ENCODE results near the gene IL4.

DNA sequence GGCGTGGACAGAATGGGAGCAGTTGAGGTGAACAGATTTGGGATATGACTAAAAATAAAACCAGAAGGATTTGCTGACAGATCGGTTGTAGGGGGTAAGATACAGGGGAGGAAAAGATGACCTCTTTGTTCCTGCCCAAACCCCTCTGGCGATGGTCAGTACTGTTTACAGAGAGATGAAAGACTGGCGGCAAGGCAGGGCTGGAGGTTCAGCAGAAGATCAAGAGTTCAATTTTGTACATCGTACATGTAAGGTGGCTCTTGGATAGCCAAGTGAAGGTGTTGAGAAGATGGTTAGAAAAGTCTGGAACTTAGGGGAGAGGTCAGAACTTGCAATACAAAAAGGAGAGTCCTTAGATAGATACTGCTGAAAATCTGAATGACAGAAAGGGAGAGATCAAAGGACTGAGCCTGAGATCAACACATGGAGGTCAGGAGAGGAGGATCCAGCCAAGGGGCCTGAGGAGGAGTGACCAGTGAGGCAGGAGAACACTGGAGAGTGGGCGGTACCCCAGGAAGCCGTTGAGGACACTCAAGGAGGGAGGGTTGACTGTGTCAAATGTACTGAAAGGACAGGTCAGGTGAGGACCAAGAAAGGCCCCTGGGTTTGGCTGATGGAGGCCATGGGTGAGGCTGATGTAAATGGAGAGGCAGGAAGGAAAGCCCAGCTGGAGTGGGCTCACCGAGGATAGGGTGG lies 7.1 kb downstream of the IL4 start:
- no peak for TF ChIP-seq POLR2A (IDR thresholded peaks at IDR 0.05)
- TF ChIP-seq, protein P1, sequence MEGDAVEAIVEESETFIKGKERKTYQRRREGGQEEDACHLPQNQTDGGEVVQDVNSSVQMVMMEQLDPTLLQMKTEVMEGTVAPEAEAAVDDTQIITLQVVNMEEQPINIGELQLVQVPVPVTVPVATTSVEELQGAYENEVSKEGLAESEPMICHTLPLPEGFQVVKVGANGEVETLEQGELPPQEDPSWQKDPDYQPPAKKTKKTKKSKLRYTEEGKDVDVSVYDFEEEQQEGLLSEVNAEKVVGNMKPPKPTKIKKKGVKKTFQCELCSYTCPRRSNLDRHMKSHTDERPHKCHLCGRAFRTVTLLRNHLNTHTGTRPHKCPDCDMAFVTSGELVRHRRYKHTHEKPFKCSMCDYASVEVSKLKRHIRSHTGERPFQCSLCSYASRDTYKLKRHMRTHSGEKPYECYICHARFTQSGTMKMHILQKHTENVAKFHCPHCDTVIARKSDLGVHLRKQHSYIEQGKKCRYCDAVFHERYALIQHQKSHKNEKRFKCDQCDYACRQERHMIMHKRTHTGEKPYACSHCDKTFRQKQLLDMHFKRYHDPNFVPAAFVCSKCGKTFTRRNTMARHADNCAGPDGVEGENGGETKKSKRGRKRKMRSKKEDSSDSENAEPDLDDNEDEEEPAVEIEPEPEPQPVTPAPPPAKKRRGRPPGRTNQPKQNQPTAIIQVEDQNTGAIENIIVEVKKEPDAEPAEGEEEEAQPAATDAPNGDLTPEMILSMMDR (IDR thresholded peaks at IDR 0.05): no peak
